Spleen (tissue), 7 donors: ENCODE data around the gene AHNAK.

Experiments used
- CTCF ChIP-seq, 11 experiments: fragments of 200-600 bp in 7 of 11; fragments of 450-650 bp in 4 of 11; sonication (generic) in 4 of 11; IDR thresholded peaks in 8 of 11; conservative IDR thresholded peaks in 3 of 11; 1 replicate in 7 of 11; 2 replicates in 4 of 11; pipeline versions ENCODE4 v1.4.0 to v1.8.0; 2016 to 2021; ENCODE audit warnings: antibody characterized with exemption in 11 of 11, inconsistent platforms in 4 of 11, mild to moderate bottlenecking in 1 of 11
- POLR2AphosphoS5 ChIP-seq, 3 donors: sonication (generic); formaldehyde crosslinking; IDR thresholded peaks; one replicate each; pipeline ENCODE4 v1.5.1; 2017; ENCODE audit warnings: antibody characterized with exemption in 3 of 3
- donor health status: DM: no; HTN: no; CAD: no; lungs with moderate emphysema.
- donor health status: DM: no; HTN: no; CAD: no.
- donor health status: DM: no; HTN: no; CAD: no.

GRCh38 chr11:62398011-62398994 lies 148.3 kb downstream of the AHNAK start:
- TF ChIP-seq CTCF (IDR thresholded peaks at IDR 0.05 in 8 of 11, conservative IDR thresholded peaks at IDR 0.05 in 3 of 11): no peak
- TF ChIP-seq POLR2AphosphoS5 (IDR thresholded peaks at IDR 0.05): no peak
